ENCODE measurements around the gene FAM50B. TPM values are rescaled to one million over a fixed set of nuclear protein-coding genes. Genes with fewer than 3 reads are reported as not detected.
A peak's percentile ranks its signal among the peaks of the same experiment; 100 is the strongest.

Gene FAM50B
- total and polyA plus RNA-seq, 2 of the 13 experiments (the other 11 are each of a cell fraction or from before 2014, with no cell fraction given): 0.05 TPM; not detected in 1

- TF ChIP-seq, protein P1, sequence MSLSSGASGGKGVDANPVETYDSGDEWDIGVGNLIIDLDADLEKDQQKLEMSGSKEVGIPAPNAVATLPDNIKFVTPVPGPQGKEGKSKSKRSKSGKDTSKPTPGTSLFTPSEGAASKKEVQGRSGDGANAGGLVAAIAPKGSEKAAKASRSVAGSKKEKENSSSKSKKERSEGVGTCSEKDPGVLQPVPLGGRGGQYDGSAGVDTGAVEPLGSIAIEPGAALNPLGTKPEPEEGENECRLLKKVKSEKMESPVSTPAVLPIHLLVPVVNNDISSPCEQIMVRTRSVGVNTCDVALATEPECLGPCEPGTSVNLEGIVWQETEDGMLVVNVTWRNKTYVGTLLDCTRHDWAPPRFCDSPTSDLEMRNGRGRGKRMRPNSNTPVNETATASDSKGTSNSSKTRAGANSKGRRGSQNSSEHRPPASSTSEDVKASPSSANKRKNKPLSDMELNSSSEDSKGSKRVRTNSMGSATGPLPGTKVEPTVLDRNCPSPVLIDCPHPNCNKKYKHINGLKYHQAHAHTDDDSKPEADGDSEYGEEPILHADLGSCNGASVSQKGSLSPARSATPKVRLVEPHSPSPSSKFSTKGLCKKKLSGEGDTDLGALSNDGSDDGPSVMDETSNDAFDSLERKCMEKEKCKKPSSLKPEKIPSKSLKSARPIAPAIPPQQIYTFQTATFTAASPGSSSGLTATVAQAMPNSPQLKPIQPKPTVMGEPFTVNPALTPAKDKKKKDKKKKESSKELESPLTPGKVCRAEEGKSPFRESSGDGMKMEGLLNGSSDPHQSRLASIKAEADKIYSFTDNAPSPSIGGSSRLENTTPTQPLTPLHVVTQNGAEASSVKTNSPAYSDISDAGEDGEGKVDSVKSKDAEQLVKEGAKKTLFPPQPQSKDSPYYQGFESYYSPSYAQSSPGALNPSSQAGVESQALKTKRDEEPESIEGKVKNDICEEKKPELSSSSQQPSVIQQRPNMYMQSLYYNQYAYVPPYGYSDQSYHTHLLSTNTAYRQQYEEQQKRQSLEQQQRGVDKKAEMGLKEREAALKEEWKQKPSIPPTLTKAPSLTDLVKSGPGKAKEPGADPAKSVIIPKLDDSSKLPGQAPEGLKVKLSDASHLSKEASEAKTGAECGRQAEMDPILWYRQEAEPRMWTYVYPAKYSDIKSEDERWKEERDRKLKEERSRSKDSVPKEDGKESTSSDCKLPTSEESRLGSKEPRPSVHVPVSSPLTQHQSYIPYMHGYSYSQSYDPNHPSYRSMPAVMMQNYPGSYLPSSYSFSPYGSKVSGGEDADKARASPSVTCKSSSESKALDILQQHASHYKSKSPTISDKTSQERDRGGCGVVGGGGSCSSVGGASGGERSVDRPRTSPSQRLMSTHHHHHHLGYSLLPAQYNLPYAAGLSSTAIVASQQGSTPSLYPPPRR (CRISPR knock-in tag; IDR thresholded peaks at IDR 0.05; ENCODE audit: borderline replicate concordance): no peak
- TF ChIP-seq, protein P2, sequence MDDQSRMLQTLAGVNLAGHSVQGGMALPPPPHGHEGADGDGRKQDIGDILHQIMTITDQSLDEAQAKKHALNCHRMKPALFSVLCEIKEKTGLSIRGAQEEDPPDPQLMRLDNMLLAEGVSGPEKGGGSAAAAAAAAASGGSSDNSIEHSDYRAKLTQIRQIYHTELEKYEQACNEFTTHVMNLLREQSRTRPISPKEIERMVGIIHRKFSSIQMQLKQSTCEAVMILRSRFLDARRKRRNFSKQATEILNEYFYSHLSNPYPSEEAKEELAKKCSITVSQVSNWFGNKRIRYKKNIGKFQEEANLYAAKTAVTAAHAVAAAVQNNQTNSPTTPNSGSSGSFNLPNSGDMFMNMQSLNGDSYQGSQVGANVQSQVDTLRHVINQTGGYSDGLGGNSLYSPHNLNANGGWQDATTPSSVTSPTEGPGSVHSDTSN (CRISPR knock-in tag; IDR thresholded peaks at IDR 0.05; ENCODE audit: borderline replicate concordance): no peak
- TF ChIP-seq SMARCE1 (IDR thresholded peaks at IDR 0.05; ENCODE audit: borderline replicate concordance) (no peak), ARHGAP35 (CRISPR knock-in tag; IDR thresholded peaks at IDR 0.05; ENCODE audit: borderline replicate concordance) (no peak), JUND (CRISPR knock-in tag; IDR thresholded peaks at IDR 0.05) (no peak), ELF3 (CRISPR knock-in tag; IDR thresholded peaks at IDR 0.05) (peak; percentile 64), ZSCAN25 (CRISPR knock-in tag; IDR thresholded peaks at IDR 0.05) (no peak), CHD2 (IDR thresholded peaks at IDR 0.05; ENCODE audit: low read depth, low read length) (no peak), ZNF543 (CRISPR knock-in tag; IDR thresholded peaks at IDR 0.05) (no peak), MXI1 (IDR thresholded peaks at IDR 0.05; ENCODE audit: borderline replicate concordance, low read depth, low read length) (peak; percentile 62; the same call in 1 of the 3 replicates), ZNF605 (CRISPR knock-in tag; IDR thresholded peaks at IDR 0.05) (no peak), FOXO1 (CRISPR knock-in tag; IDR thresholded peaks at IDR 0.05) (peak; percentile 46; the same call in 1 of the 2 replicates), KDM5A (IDR thresholded peaks at IDR 0.05; ENCODE audit: borderline replicate concordance, low read length) (no peak), ZNF562 (CRISPR knock-in tag; IDR thresholded peaks at IDR 0.05; ENCODE audit: borderline replicate concordance) (no peak), ZNF512B (CRISPR knock-in tag; IDR thresholded peaks at IDR 0.05; ENCODE audit: borderline replicate concordance) (0 out of 2 replicates have a peak, but pooled peaks have one; percentile 10), NPAS2 (CRISPR knock-in tag; IDR thresholded peaks at IDR 0.05; ENCODE audit: borderline replicate concordance) (no peak), ZNF230 (CRISPR knock-in tag; IDR thresholded peaks at IDR 0.05) (no peak), ATM (IDR thresholded peaks at IDR 0.05; ENCODE audit: borderline replicate concordance) (no peak), NFATC3 (CRISPR knock-in tag; IDR thresholded peaks at IDR 0.05) (no peak)
- TF ChIP-seq, protein P3, sequence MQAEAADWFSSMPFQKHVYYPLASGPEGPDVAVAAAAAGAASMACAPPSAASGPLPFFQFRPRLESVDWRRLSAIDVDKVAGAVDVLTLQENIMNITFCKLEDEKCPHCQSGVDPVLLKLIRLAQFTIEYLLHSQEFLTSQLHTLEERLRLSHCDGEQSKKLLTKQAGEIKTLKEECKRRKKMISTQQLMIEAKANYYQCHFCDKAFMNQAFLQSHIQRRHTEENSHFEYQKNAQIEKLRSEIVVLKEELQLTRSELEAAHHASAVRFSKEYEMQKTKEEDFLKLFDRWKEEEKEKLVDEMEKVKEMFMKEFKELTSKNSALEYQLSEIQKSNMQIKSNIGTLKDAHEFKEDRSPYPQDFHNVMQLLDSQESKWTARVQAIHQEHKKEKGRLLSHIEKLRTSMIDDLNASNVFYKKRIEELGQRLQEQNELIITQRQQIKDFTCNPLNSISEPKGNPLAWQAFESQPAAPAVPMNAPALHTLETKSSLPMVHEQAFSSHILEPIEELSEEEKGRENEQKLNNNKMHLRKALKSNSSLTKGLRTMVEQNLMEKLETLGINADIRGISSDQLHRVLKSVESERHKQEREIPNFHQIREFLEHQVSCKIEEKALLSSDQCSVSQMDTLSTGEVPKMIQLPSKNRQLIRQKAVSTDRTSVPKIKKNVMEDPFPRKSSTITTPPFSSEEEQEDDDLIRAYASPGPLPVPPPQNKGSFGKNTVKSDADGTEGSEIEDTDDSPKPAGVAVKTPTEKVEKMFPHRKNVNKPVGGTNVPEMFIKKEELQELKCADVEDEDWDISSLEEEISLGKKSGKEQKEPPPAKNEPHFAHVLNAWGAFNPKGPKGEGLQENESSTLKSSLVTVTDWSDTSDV (CRISPR knock-in tag; IDR thresholded peaks at IDR 0.05): no peak
These were observed 22.3 kb downstream of the FAM50B start (continued) for GRCh38 chr6:3871515-3871914.

Data from HepG2 (cell line).